Upper lobe of left lung (tissue), 4 donors: ENCODE results near the gene KRTAP4-9.

Experiments used
- CTCF ChIP-seq, 6 experiments: fragments of 450-650 bp in 4 of 6; fragments of 200-600 bp in 2 of 6; sonication (generic) in 2 of 6; IDR thresholded peaks; one replicate each; pipeline ENCODE4 v1.5.1; 2016 to 2019; ENCODE audit warnings: antibody characterized with exemption in 6 of 6
- POLR2A ChIP-seq, 4 donors: fragments of 450-650 bp; IDR thresholded peaks; one replicate each; pipeline ENCODE4 v1.5.1; 2016 to 2017; ENCODE audit warnings: antibody characterized with exemption in 4 of 4, mild to moderate bottlenecking in 2 of 4
- POLR2AphosphoS5 ChIP-seq, 2 donors: sonication (generic); formaldehyde crosslinking; IDR thresholded peaks; one replicate each; pipeline ENCODE4 v1.5.1; 2017; ENCODE audit warnings: antibody characterized with exemption in 2 of 2

- no peak for TF ChIP-seq CTCF (IDR thresholded peaks at IDR 0.05)
- TF ChIP-seq POLR2A (IDR thresholded peaks at IDR 0.05), result no peak
- TF ChIP-seq POLR2AphosphoS5 (IDR thresholded peaks at IDR 0.05), result no peak
Observed at GRCh38 chr17:41126412-41126811, 21.2 kb downstream of the KRTAP4-9 start.
